Peyer's patch (tissue), 4 donors: ENCODE results near the gene GLIPR1L2.

Source experiments
- POLR2A ChIP-seq, 2 donors: fragments of 450-650 bp; IDR thresholded peaks; one replicate each; pipeline ENCODE4 v1.5.1; 2017; ENCODE audit warnings: antibody characterized with exemption in 2 of 2, mild to moderate bottlenecking in 2 of 2, moderate library complexity in 2 of 2
- TF ChIP-seq, protein P1 (sequence below), 6 experiments: fragments of 450-650 bp in 4 of 6; fragments of 200-600 bp in 2 of 6; sonication (generic) in 1 of 6; IDR thresholded peaks; one replicate each; pipeline ENCODE4 v1.5.1; 2017 to 2019; ENCODE audit warnings: antibody characterized with exemption in 6 of 6, mild to moderate bottlenecking in 3 of 6, moderate library complexity in 1 of 6

DNA sequence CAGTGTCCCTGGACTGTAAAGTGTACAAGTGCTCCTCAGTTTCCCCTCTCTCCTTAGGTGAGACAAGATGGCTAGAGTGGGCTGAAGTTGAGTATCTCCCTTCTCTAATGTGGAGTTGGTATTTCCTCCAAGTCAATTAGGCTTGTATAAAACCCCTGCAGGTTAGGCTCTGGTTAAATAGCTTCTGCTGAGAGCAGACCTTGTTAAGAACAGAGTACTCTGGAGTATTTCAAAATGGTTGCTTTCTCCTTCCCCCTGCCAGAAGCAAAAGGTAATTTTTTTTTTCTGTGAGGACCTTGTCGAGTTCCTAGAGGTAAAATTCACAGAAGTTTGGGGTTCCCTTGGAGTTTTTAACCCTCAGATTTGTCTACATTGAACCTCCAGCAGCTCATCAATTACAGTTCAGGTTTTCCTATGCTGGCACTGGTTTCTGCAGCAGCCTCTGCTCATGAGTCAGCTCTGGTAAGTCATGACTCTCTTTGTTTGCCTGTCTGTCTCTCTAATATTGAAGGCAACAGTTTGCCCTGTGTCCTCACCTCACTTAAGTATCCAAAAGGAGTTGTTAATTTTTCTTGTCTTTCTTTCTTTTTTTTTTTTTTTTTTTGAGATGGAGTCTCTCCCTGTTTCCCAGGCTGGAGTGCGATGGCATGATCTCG, 61.9 kb downstream of the GLIPR1L2 start:
- TF ChIP-seq, protein P1, sequence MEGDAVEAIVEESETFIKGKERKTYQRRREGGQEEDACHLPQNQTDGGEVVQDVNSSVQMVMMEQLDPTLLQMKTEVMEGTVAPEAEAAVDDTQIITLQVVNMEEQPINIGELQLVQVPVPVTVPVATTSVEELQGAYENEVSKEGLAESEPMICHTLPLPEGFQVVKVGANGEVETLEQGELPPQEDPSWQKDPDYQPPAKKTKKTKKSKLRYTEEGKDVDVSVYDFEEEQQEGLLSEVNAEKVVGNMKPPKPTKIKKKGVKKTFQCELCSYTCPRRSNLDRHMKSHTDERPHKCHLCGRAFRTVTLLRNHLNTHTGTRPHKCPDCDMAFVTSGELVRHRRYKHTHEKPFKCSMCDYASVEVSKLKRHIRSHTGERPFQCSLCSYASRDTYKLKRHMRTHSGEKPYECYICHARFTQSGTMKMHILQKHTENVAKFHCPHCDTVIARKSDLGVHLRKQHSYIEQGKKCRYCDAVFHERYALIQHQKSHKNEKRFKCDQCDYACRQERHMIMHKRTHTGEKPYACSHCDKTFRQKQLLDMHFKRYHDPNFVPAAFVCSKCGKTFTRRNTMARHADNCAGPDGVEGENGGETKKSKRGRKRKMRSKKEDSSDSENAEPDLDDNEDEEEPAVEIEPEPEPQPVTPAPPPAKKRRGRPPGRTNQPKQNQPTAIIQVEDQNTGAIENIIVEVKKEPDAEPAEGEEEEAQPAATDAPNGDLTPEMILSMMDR (IDR thresholded peaks at IDR 0.05), result no peak
- no peak for TF ChIP-seq POLR2A (IDR thresholded peaks at IDR 0.05)
